Measurements from ENCODE around the gene NEK2. TPM values are rescaled to one million over a fixed set of nuclear protein-coding genes. Genes with fewer than 3 reads are reported as not detected.
"Not testable (repeated sequence)": the region's sequence is repeated elsewhere in the genome, so short reads cannot be mapped to it uniquely, and the experiment has no call there.

NEK2 gene
- total RNA-seq, 2 experiments from 2014 or later: 49.0 to 51.9 TPM

- CTCF ChIA-PET: interaction anchor here (0.6 to 1.5 kb wide), 7 partner anchors 10 to 1343 kb away, joined by 3 read pairs; no protein-coding TSS in a partner anchor
- H3K27me3 Mint-ChIP-seq: peaks cover 4% of the 10 kb centered on the region
- H3K4me1 Mint-ChIP-seq: peaks cover 13% of the 10 kb centered on the region
- DNase-seq: peak; percentile 24
- H3K4me3 Mint-ChIP-seq: no peak overlapping the region
- no peaks in the 10 kb centered on the region for H3K9me3 Mint-ChIP-seq
- POLR2A ChIA-PET: no interaction called here
- no peaks in the 10 kb centered on the region for H3K36me3 Mint-ChIP-seq (ENCODE audit: low read depth)
- no peak overlapping the region for H3K27ac Mint-ChIP-seq
These were observed 31.9 kb downstream of the NEK2 start for GRCh38 chr1:211643324-211644212.

GRCh38 chr1:211642870-211643269 lies 32.6 kb downstream of the NEK2 start:
- H3K9me3 Mint-ChIP-seq: no peaks in the 10 kb centered on the region
- H3K27ac Mint-ChIP-seq: no peak overlapping the region
- H3K4me3 Mint-ChIP-seq: no peak overlapping the region
- no peak for DNase-seq
- peaks cover 13% of the 10 kb centered on the region for H3K4me1 Mint-ChIP-seq
- CTCF ChIA-PET: interaction anchor here (0.8 to 1.5 kb wide), 3 partner anchors 11 to 37 kb away, joined by 3 read pairs; no protein-coding TSS in a partner anchor
- POLR2A ChIA-PET: no interaction called here
- peaks cover 4% of the 10 kb centered on the region for H3K27me3 Mint-ChIP-seq
- H3K36me3 Mint-ChIP-seq (ENCODE audit: low read depth): no peaks in the 10 kb centered on the region

- Mint-ChIP-seq H3K27ac (no peak overlapping the region), H3K36me3 (ENCODE audit: low read depth) (no peaks in the 10 kb centered on the region), H3K27me3 (peaks cover under 1% of the 10 kb centered on the region), H3K9me3 (no peaks in the 10 kb centered on the region), H3K4me1 (peaks cover 13% of the 10 kb centered on the region), H3K4me3 (no peak overlapping the region)
- DNase-seq: no peak
- ChIA-PET CTCF (interaction anchor here (0.8 to 1.7 kb wide), 4 partner anchors 10 to 150 kb away, joined by 3 to 5 read pairs (median 4); no protein-coding TSS in a partner anchor), POLR2A (no interaction called here)
These were observed 33.5 kb downstream of the NEK2 start for GRCh38 chr1:211641942-211642341.

- ChIA-PET CTCF (interaction anchor here (1.2 to 1.7 kb wide), 2 partner anchors 9 to 19 kb away, joined by 4 to 5 read pairs; no protein-coding TSS in a partner anchor), POLR2A (no interaction called here)
- no peaks in the 10 kb centered on the region for H3K9me3 Mint-ChIP-seq
These were observed 34.2 kb downstream of the NEK2 start for GRCh38 chr1:211641044-211641800.

GRCh38 chr1:211640301-211640630 lies 35.2 kb downstream of the NEK2 start:
- no peak for DNase-seq
- Mint-ChIP-seq H3K4me3 (no peak overlapping the region), H3K4me1 (peaks cover 13% of the 10 kb centered on the region), H3K9me3 (no peaks in the 10 kb centered on the region), H3K36me3 (ENCODE audit: low read depth) (no peaks in the 10 kb centered on the region), H3K27ac (no peak overlapping the region), H3K27me3 (no peaks in the 10 kb centered on the region)
- POLR2A ChIA-PET: no interaction called here
- CTCF ChIA-PET: interaction anchor here (1.7 kb wide), 1 partner anchor 8 kb away, joined by 4 read pairs; no protein-coding TSS in a partner anchor

More at GRCh38 chr1:211641044-211641800, 34.2 kb downstream of the NEK2 start:
- no peak overlapping the region for H3K27ac Mint-ChIP-seq
- H3K36me3 Mint-ChIP-seq (ENCODE audit: low read depth): no peaks in the 10 kb centered on the region
- no peak overlapping the region for H3K4me3 Mint-ChIP-seq
- no peaks in the 10 kb centered on the region for H3K27me3 Mint-ChIP-seq
- no peak for DNase-seq
- peaks cover 13% of the 10 kb centered on the region for H3K4me1 Mint-ChIP-seq

DNA sequence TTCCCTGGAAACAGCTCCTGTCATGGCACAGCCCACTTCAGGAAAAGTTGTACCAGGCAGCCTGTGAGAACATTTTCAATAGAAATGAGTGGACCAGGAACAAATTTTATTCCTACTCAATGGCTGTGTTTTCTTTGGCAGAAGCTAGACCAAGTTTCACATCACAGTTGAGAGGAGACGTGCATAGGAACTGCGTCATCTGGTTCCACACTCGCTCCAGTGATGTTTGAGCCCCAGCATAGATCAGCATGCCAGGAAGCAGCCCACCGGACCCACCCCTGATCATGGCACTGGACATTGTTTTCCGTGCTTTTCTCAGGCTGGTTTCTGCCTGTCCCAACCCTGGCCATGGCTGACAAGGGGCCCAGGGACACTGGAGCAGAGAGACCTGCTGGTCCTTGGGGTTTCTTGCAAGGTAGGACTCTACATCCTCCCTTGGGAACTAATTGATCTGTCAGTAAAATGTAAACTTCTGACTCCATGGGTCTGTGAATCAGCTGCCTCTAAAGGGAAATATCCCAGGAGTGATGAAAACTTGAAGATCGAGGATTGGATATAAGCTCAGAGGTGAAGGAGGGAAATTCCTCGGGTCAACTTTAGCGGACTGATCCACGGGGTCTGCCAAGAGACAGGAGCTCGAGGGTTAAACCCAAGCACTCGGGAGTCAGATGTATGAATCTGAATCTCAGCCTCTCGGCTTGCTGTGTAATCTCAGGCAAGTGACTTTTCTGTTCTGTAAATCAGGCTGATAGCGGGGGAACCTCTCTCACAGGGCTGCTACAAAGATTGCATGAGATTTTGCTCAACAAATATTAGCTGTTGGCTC lies 35.7 kb downstream of the NEK2 start:
- CTCF ChIA-PET: interaction anchor here (1.7 kb wide), 1 partner anchor 8 kb away, joined by 4 read pairs; no protein-coding TSS in a partner anchor
- no peaks in the 10 kb centered on the region for H3K27me3 Mint-ChIP-seq
- POLR2A ChIA-PET: no interaction called here
- no peaks in the 10 kb centered on the region for H3K36me3 Mint-ChIP-seq (ENCODE audit: low read depth)
- H3K27ac Mint-ChIP-seq: no peak overlapping the region
- H3K4me3 Mint-ChIP-seq: no peak overlapping the region
- H3K9me3 Mint-ChIP-seq: no peaks in the 10 kb centered on the region
- peaks cover 13% of the 10 kb centered on the region for H3K4me1 Mint-ChIP-seq
- DNase-seq: no peak

DNA sequence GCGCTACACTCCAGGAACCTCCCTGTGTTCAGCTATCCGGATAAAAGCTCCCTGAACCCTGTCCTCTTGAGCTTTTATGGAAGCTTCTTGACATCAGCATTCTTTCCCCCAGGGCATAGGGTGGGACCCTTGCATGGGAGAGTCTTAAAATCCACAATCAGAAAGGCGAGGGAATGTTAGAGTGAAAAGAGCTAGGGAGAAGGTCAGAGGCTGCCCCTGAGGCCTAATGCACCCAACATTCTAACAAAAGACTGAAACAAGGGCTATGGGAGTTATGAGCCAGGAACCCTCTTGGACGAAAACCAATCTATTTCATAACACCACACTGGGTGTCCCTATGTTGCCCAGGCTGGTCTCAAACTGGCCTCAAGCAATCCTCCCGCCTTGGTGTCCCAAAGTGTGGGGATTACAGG lies 36.7 kb downstream of the NEK2 start:
- Mint-ChIP-seq H3K9me3 (no peaks in the 10 kb centered on the region), H3K36me3 (ENCODE audit: low read depth) (no peaks in the 10 kb centered on the region), H3K27ac (no peak overlapping the region), H3K27me3 (no peaks in the 10 kb centered on the region), H3K4me1 (peaks cover 7% of the 10 kb centered on the region), H3K4me3 (no peak overlapping the region)
- CTCF ChIA-PET: no interaction called here
- POLR2A ChIA-PET: no interaction called here
- no peak for DNase-seq

- Mint-ChIP-seq H3K4me1 (peaks cover 3% of the 10 kb centered on the region), H3K4me3 (no peak overlapping the region), H3K27me3 (no peaks in the 10 kb centered on the region), H3K27ac (no peak overlapping the region), H3K36me3 (ENCODE audit: low read depth) (no peaks in the 10 kb centered on the region), H3K9me3 (no peaks in the 10 kb centered on the region)
- no peak for DNase-seq
- ChIA-PET POLR2A (no interaction called here), CTCF (interaction anchor here (0.7 kb wide), 1 partner anchor 315 kb away, joined by 3 read pairs; no protein-coding TSS in a partner anchor)
These were observed 37.2 kb downstream of the NEK2 start for GRCh38 chr1:211638246-211638645.

- peaks cover 7% of the 10 kb centered on the region for H3K4me1 Mint-ChIP-seq
- H3K27ac Mint-ChIP-seq: no peak overlapping the region
- H3K27me3 Mint-ChIP-seq: no peaks in the 10 kb centered on the region
- H3K9me3 Mint-ChIP-seq: no peaks in the 10 kb centered on the region
- H3K4me3 Mint-ChIP-seq: no peak overlapping the region
- no peak for DNase-seq
- ChIA-PET CTCF (interaction anchor here (0.8 kb wide), 1 partner anchor 12 kb away, joined by 3 read pairs; no protein-coding TSS in a partner anchor), POLR2A (no interaction called here)
- no peaks in the 10 kb centered on the region for H3K36me3 Mint-ChIP-seq (ENCODE audit: low read depth)
These were observed 38.4 kb downstream of the NEK2 start for GRCh38 chr1:211637066-211637465.

DNA sequence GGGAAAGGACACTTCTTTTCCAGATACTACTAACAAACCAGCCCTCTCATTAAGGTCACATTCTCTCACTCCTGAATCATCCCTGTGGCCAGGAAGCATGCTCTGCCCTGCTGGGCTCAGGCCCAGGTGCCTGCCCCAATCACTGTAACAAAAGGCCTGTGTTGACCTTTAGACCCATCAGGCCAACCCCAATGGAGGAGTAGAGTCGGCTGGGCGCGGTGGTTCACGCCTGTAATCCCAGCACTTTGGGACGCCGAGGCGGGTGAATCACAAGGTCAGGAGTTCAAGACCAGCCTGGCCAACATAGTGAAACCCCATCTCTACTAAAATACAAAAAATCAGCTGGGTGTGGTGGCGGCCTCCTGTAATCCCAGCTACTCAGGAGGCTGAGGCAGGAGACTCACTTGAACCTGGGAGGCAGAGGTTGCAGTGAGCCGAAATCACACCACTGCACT lies 38.8 kb downstream of the NEK2 start:
- POLR2A ChIA-PET; H3K4me1 Mint-ChIP-seq; H3K36me3 Mint-ChIP-seq (ENCODE audit: low read depth); H3K27me3 Mint-ChIP-seq; H3K9me3 Mint-ChIP-seq; CTCF ChIA-PET; H3K27ac Mint-ChIP-seq; H3K4me3 Mint-ChIP-seq; DNase-seq: not testable (repeated sequence)

GRCh38 chr1:211635597-211636205 lies 39.7 kb downstream of the NEK2 start:
- ChIA-PET CTCF (interaction anchor here (0.7 to 0.8 kb wide), 2 partner anchors 48 to 63 kb away, joined by 3 to 5 read pairs; no protein-coding TSS in a partner anchor), POLR2A (no interaction called here)
- Mint-ChIP-seq H3K27me3 (no peaks in the 10 kb centered on the region), H3K27ac (no peak overlapping the region), H3K36me3 (ENCODE audit: low read depth) (no peaks in the 10 kb centered on the region), H3K4me3 (no peak overlapping the region), H3K9me3 (no peaks in the 10 kb centered on the region), H3K4me1 (peaks cover 7% of the 10 kb centered on the region)
- no peak for DNase-seq

DNA sequence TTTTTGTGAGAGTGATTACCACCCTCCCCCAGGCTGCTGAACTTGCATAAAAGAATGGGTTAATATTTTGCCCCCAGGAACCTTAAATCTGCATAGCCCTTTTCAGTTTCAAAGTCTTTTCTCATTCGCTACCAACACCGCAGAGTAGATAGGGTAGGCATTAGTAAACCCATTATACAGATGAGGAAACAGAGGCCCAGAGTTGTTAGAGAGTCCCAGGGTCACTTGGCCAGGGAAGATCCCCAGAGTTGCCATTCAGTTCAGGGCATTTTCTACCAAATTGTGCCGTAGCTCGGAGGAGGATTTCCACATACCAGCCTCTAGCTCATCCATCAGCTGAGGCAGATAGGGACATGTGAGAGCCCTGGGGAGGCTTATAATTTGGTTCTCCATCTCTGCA lies 40.5 kb downstream of the NEK2 start:
- no peaks in the 10 kb centered on the region for H3K9me3 Mint-ChIP-seq
- H3K27me3 Mint-ChIP-seq: no peaks in the 10 kb centered on the region
- DNase-seq: no peak
- peaks cover 7% of the 10 kb centered on the region for H3K4me1 Mint-ChIP-seq
- H3K36me3 Mint-ChIP-seq (ENCODE audit: low read depth): no peaks in the 10 kb centered on the region
- ChIA-PET POLR2A (no interaction called here), CTCF (interaction anchor here (0.6 to 1.3 kb wide), 3 partner anchors 13 to 372 kb away, joined by 3 to 5 read pairs (median 4); no protein-coding TSS in a partner anchor)
- H3K27ac Mint-ChIP-seq: no peak overlapping the region
- no peak overlapping the region for H3K4me3 Mint-ChIP-seq
